ENCODE measurements around the gene NINJ1. TPM values are rescaled to one million over a fixed set of nuclear protein-coding genes. Genes with fewer than 3 reads are reported as not detected.

Gene NINJ1
- total and polyA plus RNA-seq, 2 donors (not counting 1 experiment from before 2014, with no cell fraction given): 8.3 to 13.2 TPM

- peaks cover 0 to 9% (median 0%) of the 10 kb centered on the region in 3 donors for H3K9me3 ChIP-seq (ENCODE audit: control extremely low read depth in 1 of 3, control insufficient read depth in 2 of 3, insufficient read depth in 1 of 3, low read length in 2 of 3)
- H3K36me3 ChIP-seq (replicated peaks in 1 of 2; ENCODE audit: control extremely low read depth in 1 of 2, control insufficient read depth in 1 of 2, extremely low read depth in 1 of 2, insufficient read depth in 2 of 2, low read length in 1 of 2): no peaks in the 10 kb centered on the region
- H2AFZ ChIP-seq (ENCODE audit: insufficient read depth, low read depth, low read length, poor library complexity, severe bottlenecking): no peak overlapping the region
- H3K4me3 Mint-ChIP-seq: no peak overlapping the region
- H3K9me3 Mint-ChIP-seq (ENCODE audit: insufficient read depth): no peaks in the 10 kb centered on the region
- intact Hi-C loops (cut with micrococcal nuclease): no loop called here
- WGBS (ENCODE audit: insufficient coverage): 86% methylated on average over 20 of the region's 22 CpGs
- peaks cover 10% of the 10 kb centered on the region for H3K4me1 Mint-ChIP-seq
- no peak overlapping the region for H3K9ac ChIP-seq (ENCODE audit: low read length)
- H3K4me3 ChIP-seq (ENCODE audit: control extremely low read depth in 1 of 5, extremely low read depth in 1 of 5, insufficient read depth in 1 of 5, low read depth in 2 of 5, low read length in 4 of 5): no peak overlapping the region
- DNase-seq (no peak), ATAC-seq (ENCODE audit: low read depth) (no peak)
- no peak overlapping the region for H3K27ac ChIP-seq (ENCODE audit: low read length in 2 of 2)
- H3K4me2 ChIP-seq (replicated peaks; ENCODE audit: low read depth, low read length, poor library complexity, severe bottlenecking): no peak overlapping the region
- TF ChIP-seq CTCF (IDR thresholded peaks at IDR 0.05): no peak
- no peak for TF ChIP-seq EZH2 (IDR thresholded peaks at IDR 0.05; ENCODE audit: borderline replicate concordance, insufficient read depth, low read depth, low read length, poor library complexity, severe bottlenecking)
- CTCF ChIA-PET: interaction anchor here (0.5 to 0.6 kb wide), 2 partner anchors 62 to 392 kb away, joined by 3 to 4 read pairs; no protein-coding TSS in a partner anchor
- no peaks in the 10 kb centered on the region for H4K20me1 ChIP-seq (ENCODE audit: control insufficient read depth, insufficient read depth, low read length, poor library complexity, severe bottlenecking)
- H3K27me3 Mint-ChIP-seq: peaks cover 34% of the 10 kb centered on the region
- no peaks in the 10 kb centered on the region for H3K79me2 ChIP-seq (ENCODE audit: control insufficient read depth, insufficient read depth, low read length)
- H3K27me3 ChIP-seq (replicated peaks in 1 of 4; ENCODE audit: control extremely low read depth in 1 of 4, control insufficient read depth in 3 of 4, insufficient read depth in 4 of 4, low read length in 3 of 4): peaks cover 0 to 27% (median 22%) of the 10 kb centered on the region in 4 experiments
- POLR2A ChIA-PET: interaction anchor here (0.7 kb wide), 1 partner anchor 72 kb away, joined by 6 read pairs; no protein-coding TSS in a partner anchor
- peaks cover 9 to 14% of the 10 kb centered on the region in 2 donors for H3K4me1 ChIP-seq (ENCODE audit: control insufficient read depth in 2 of 2, insufficient read depth in 2 of 2, low read length in 2 of 2)
- H3K27ac Mint-ChIP-seq: no peak overlapping the region
Observed at GRCh38 chr9:93178851-93179786, 45.1 kb upstream of the NINJ1 start.

- Histone ChIP-seq H3K79me2 (ENCODE audit: control insufficient read depth, insufficient read depth, low read length) (no peaks in the 10 kb centered on the region), H3K9ac (ENCODE audit: low read length) (no peak overlapping the region), H3K4me2 (replicated peaks; ENCODE audit: low read depth, low read length, poor library complexity, severe bottlenecking) (no peak overlapping the region), H2AFZ (ENCODE audit: insufficient read depth, low read depth, low read length, poor library complexity, severe bottlenecking) (no peak overlapping the region), H3K4me3 (ENCODE audit: control extremely low read depth in 1 of 5, extremely low read depth in 1 of 5, insufficient read depth in 1 of 5, low read depth in 2 of 5, low read length in 4 of 5) (no peak overlapping the region), H3K27ac (ENCODE audit: low read length in 2 of 2) (no peak overlapping the region), H3K36me3 (replicated peaks in 1 of 2; ENCODE audit: control extremely low read depth in 1 of 2, control insufficient read depth in 1 of 2, extremely low read depth in 1 of 2, insufficient read depth in 2 of 2, low read length in 1 of 2) (no peaks in the 10 kb centered on the region), H4K20me1 (ENCODE audit: control insufficient read depth, insufficient read depth, low read length, poor library complexity, severe bottlenecking) (no peaks in the 10 kb centered on the region), H3K4me1 (ENCODE audit: control insufficient read depth in 2 of 2, insufficient read depth in 2 of 2, low read length in 2 of 2) (peaks cover 0 to 3% of the 10 kb centered on the region in 2 donors), H3K27me3 (replicated peaks in 1 of 4; ENCODE audit: control extremely low read depth in 1 of 4, control insufficient read depth in 3 of 4, insufficient read depth in 4 of 4, low read length in 3 of 4) (peaks cover 0 to 16% (median 12%) of the 10 kb centered on the region in 4 experiments), H3K9me3 (ENCODE audit: control extremely low read depth in 1 of 3, control insufficient read depth in 2 of 3, insufficient read depth in 1 of 3, low read length in 2 of 3) (peaks cover 0 to 5% (median 0%) of the 10 kb centered on the region in 3 donors)
- intact Hi-C loops (cut with micrococcal nuclease): no loop called here
- WGBS (ENCODE audit: insufficient coverage): 95% methylated on average over 2 of the region's 6 CpGs
- CTCF ChIA-PET: no interaction called here
- POLR2A ChIA-PET: no interaction called here
- no peak overlapping the region for H3K27ac Mint-ChIP-seq
- ATAC-seq (ENCODE audit: low read depth): no peak
- H3K27me3 Mint-ChIP-seq: peaks cover 32% of the 10 kb centered on the region
- no peaks in the 10 kb centered on the region for H3K9me3 Mint-ChIP-seq (ENCODE audit: insufficient read depth)
- no peak overlapping the region for H3K4me3 Mint-ChIP-seq
- no peaks in the 10 kb centered on the region for H3K4me1 Mint-ChIP-seq
- no peak for DNase-seq
- TF ChIP-seq CTCF (IDR thresholded peaks at IDR 0.05) (no peak), EZH2 (IDR thresholded peaks at IDR 0.05; ENCODE audit: borderline replicate concordance, insufficient read depth, low read depth, low read length, poor library complexity, severe bottlenecking) (no peak)
Observed at GRCh38 chr9:93177676-93178075, 43.6 kb upstream of the NINJ1 start.
